SK-N-SH (cell line): ENCODE measurements around the gene PRDX5. TPM values are rescaled to one million over a fixed set of nuclear protein-coding genes. Genes with fewer than 3 reads are reported as not detected.

ENCODE experiments used
- CTCF ChIA-PET: fragments of 300-600, 350-600 bp; formaldehyde crosslinking; extraction: SDS; loops from one replicate; lab custom pipeline; 2021; lab: Yijun Ruan, JAX
- POLR2A ChIA-PET: fragments of 350-600 bp; sonication (Branson Sonifier 250); formaldehyde crosslinking; extraction: SDS; loops from one replicate; lab custom pipeline; 2020; ENCODE audit warnings: antibody characterized with exemption, inconsistent platforms; lab: Yijun Ruan, JAX
- DNase-seq: peaks from one replicate; pipeline ENCODE4 v3.0.0; 2012
- H2AFZ ChIP-seq: fragments of 200-600 bp; sonication (generic); 2 replicates; pipeline ENCODE4 v1.8.1; 2016; ENCODE audit warnings: antibody characterized with exemption, mild to moderate bottlenecking, low read depth
- H3F3A ChIP-seq: fragments of 200-600 bp; sonication (generic); replicated peaks from 2 replicates; pipeline ENCODE3; 2016; ENCODE audit warnings: antibody characterized with exemption, mild to moderate bottlenecking; ENCODE audit not compliant: insufficient read depth
- H3K27ac ChIP-seq, 2 experiments: fragments of 200-500 bp in 1 of 2; fragments of 200-600 bp in 1 of 2; sonication (Bioruptor generic) in 1 of 2; sonication (generic), shearing (Covaris generic) in 1 of 2; 2 replicates each; pipeline versions ENCODE4 v1.5.1 to v1.6.1; 2014 to 2016; ENCODE audit warnings: low read depth in 2 of 2, inconsistent platforms in 1 of 2, low read length in 1 of 2, mild to moderate bottlenecking in 1 of 2, mixed read lengths in 1 of 2
- H3K27me3 ChIP-seq: fragments of 200-600 bp; sonication (generic), shearing (Covaris generic); 2 replicates; pipeline ENCODE4 v1.6.1; 2016; ENCODE audit warnings: mixed run types; ENCODE audit not compliant: insufficient read depth
- H3K36me3 ChIP-seq, 2 experiments: fragments of 200-500 bp in 1 of 2; fragments of 200-600 bp in 1 of 2; sonication (Bioruptor generic) in 1 of 2; sonication (generic) in 1 of 2; replicated peaks in 1 of 2; 2 replicates each; pipeline versions ENCODE3 to v1.5.1; 2014 to 2016; ENCODE audit warnings: low read length in 1 of 2, mild to moderate bottlenecking in 1 of 2; ENCODE audit not compliant: insufficient read depth in 2 of 2, control insufficient read depth in 1 of 2
- H3K4me1 ChIP-seq, 2 experiments: fragments of 200-500 bp in 1 of 2; fragments of 200-600 bp in 1 of 2; sonication (Bioruptor generic) in 1 of 2; sonication (generic), shearing (Covaris generic) in 1 of 2; 2 replicates each; pipeline versions ENCODE4 v1.5.1 to v1.6.1; 2014 to 2016; ENCODE audit warnings: low read depth in 1 of 2, low read length in 1 of 2, mixed run types in 1 of 2; ENCODE audit not compliant: insufficient read depth in 2 of 2, control insufficient read depth in 1 of 2
- H3K4me2 ChIP-seq: fragments of 200-600 bp; sonication (generic), shearing (Covaris generic); 2 replicates; pipeline ENCODE4 v1.6.1; 2017; ENCODE audit warnings: mixed run types
- H3K4me3 ChIP-seq, 2 experiments: fragments of 200-500 bp in 1 of 2; fragments of 200-600 bp in 1 of 2; sonication (Bioruptor generic) in 1 of 2; sonication (generic), shearing (Covaris generic) in 1 of 2; 2 replicates each; pipeline versions ENCODE4 v1.5.1 to v1.8.1; 2014 to 2016; ENCODE audit warnings: low read depth in 2 of 2, inconsistent platforms in 1 of 2, low read length in 1 of 2, mild to moderate bottlenecking in 1 of 2, mixed read lengths in 1 of 2, moderate library complexity in 1 of 2
- H3K79me2 ChIP-seq: fragments of 200-600 bp; sonication (generic); 2 replicates; pipeline ENCODE4 v1.8.1; 2017; ENCODE audit warnings: mild to moderate bottlenecking; ENCODE audit not compliant: insufficient read depth
- H3K9ac ChIP-seq: fragments of 200-600 bp; sonication (generic); 2 replicates; pipeline ENCODE4 v1.6.1; 2017; ENCODE audit warnings: mixed run types
- H3K9me2 ChIP-seq: fragments of 200-600 bp; sonication (generic); 2 replicates; pipeline ENCODE4 v1.6.1; 2017; ENCODE audit warnings: mixed run types
- H3K9me3 ChIP-seq: fragments of 200-600 bp; sonication (generic); 2 replicates; pipeline ENCODE4 v1.6.1; 2017; ENCODE audit warnings: mixed run types, mild to moderate bottlenecking, moderate library complexity
- H4K20me1 ChIP-seq: fragments of 200-600 bp; sonication (generic); 2 replicates; pipeline ENCODE4 v1.6.1; 2017; ENCODE audit warnings: mild to moderate bottlenecking, mixed run types; ENCODE audit not compliant: insufficient read depth
- CHD2 ChIP-seq: fragments of 150-350 bp; IDR thresholded peaks from 2 replicates; pipeline ENCODE4 v1.6.1; 2018; ENCODE audit warnings: low read length; ENCODE audit not compliant: partially characterized antibody
- EZH2phosphoT487 ChIP-seq: fragments of 200-600 bp; sonication (generic); IDR thresholded peaks from 2 replicates; pipeline ENCODE4 v1.6.1; 2017; ENCODE audit warnings: low read depth, mixed run types, mild to moderate bottlenecking, antibody characterized with exemption, moderate library complexity, borderline replicate concordance
- FOSL2 ChIP-seq: IDR thresholded peaks from 2 replicates; pipeline ENCODE4 v1.4.0; 2012; ENCODE audit warnings: low read depth, mild to moderate bottlenecking, moderate library complexity, borderline replicate concordance
- FOXJ3 ChIP-seq: sonication (generic); formaldehyde crosslinking; IDR thresholded peaks from 2 replicates; pipeline ENCODE4 v1.5.1; 2020; ENCODE audit warnings: mild to moderate bottlenecking, missing genetic modification reagents
- FOXM1 ChIP-seq: IDR thresholded peaks from 2 replicates; pipeline ENCODE4 v1.4.0; 2012; ENCODE audit warnings: low read depth, mild to moderate bottlenecking
- GABPA ChIP-seq: IDR thresholded peaks from 2 replicates; pipeline ENCODE4 v1.4.0; 2012; ENCODE audit warnings: low read depth, mild to moderate bottlenecking
- IRF3 ChIP-seq: fragments of 150-350 bp; IDR thresholded peaks from 2 replicates; pipeline ENCODE4 v1.6.1; 2016; ENCODE audit warnings: mild to moderate bottlenecking, low read depth, low read length
- JUND ChIP-seq: IDR thresholded peaks from 2 replicates; pipeline ENCODE4 v1.4.0; 2012
- MAX ChIP-seq: IDR thresholded peaks from 2 replicates; pipeline ENCODE4 v1.4.0; 2012; ENCODE audit warnings: low read depth
- MEF2A ChIP-seq: IDR thresholded peaks from 2 replicates; pipeline ENCODE4 v1.4.0; 2012; ENCODE audit warnings: low read depth, borderline replicate concordance
- MXI1 ChIP-seq: IDR thresholded peaks from 2 replicates; pipeline ENCODE4 v1.6.1; 2012; ENCODE audit warnings: mild to moderate bottlenecking, low read depth, low read length, improper control_type of control experiment
- PBX3 ChIP-seq: IDR thresholded peaks from 2 replicates; pipeline ENCODE4; 2012
- POLR2AphosphoS5 ChIP-seq: IDR thresholded peaks from 2 replicates; pipeline ENCODE4 v1.6.1; 2012; ENCODE audit warnings: low read depth, low read length
- RAD21 ChIP-seq: IDR thresholded peaks from 2 replicates; pipeline ENCODE4 v1.6.1; 2012; ENCODE audit warnings: mild to moderate bottlenecking, low read length
- SIN3A ChIP-seq: IDR thresholded peaks from 2 replicates; pipeline ENCODE4 v1.6.1; 2012; ENCODE audit warnings: low read depth, mild to moderate bottlenecking, low read length, moderate library complexity, borderline replicate concordance
- SMC3 ChIP-seq: IDR thresholded peaks from 2 replicates; pipeline ENCODE4 v1.6.1; 2012; ENCODE audit warnings: low read depth, low read length, improper control_type of control experiment
- TAF1 ChIP-seq: IDR thresholded peaks from 2 replicates; pipeline ENCODE4 v1.6.1; 2012; ENCODE audit warnings: low read depth, mild to moderate bottlenecking, low read length, moderate library complexity, borderline replicate concordance
- TCF12 ChIP-seq: IDR thresholded peaks from 2 replicates; pipeline ENCODE4 v1.4.0; 2012
- TEAD4 ChIP-seq: IDR thresholded peaks from 2 replicates; pipeline ENCODE4 v1.4.0; 2012; ENCODE audit warnings: mild to moderate bottlenecking, borderline replicate concordance; ENCODE audit not compliant: insufficient read depth
- WGBS: methylation state at CpG from one replicate; pipeline ENCODE4 v1.1.6; 2017; ENCODE audit warnings: low lambda C conversion rate; 5-methylcytosine and 5-hydroxymethylcytosine counted together
- polyA plus RNA-seq, 3 experiments: library from polyadenylated mRNA; depleted of rRNA; stranded (reverse); fragments of >200 nt; gene quantifications; 2 replicates each; pipeline ENCODE4 v1.2.3, GENCODE V29; 2012
- TF ChIP-seq, protein P1 (sequence below): IDR thresholded peaks from 2 replicates; pipeline ENCODE4 v1.4.0; 2012; ENCODE audit warnings: low read depth, borderline replicate concordance

PRDX5 gene
- polyA plus RNA-seq, 1 of the 3 experiments (the other 2 are of a cell fraction): 1,000 TPM

GRCh38 chr11:64340671-64341335, 22.9 kb downstream of the PRDX5 start:
- no peak overlapping the region for H2AFZ ChIP-seq
- no peaks in the 10 kb centered on the region for H3K36me3 ChIP-seq
- ChIA-PET CTCF (interaction anchor here (0.6 to 5.7 kb wide), 4 partner anchors 14 to 108 kb away, joined by 3 to 42 read pairs (median 4); no protein-coding TSS in a partner anchor), POLR2A (no interaction called here)
- no peaks in the 10 kb centered on the region for H3K4me1 ChIP-seq
- H3K4me2 ChIP-seq: no peak overlapping the region
- WGBS: 82% methylated on average over 14 of the region's 33 CpGs
- H3K4me3 ChIP-seq: no peak overlapping the region
- H3K79me2 ChIP-seq: no peaks in the 10 kb centered on the region
- no peak overlapping the region for H3K9ac ChIP-seq
- H4K20me1 ChIP-seq: no peaks in the 10 kb centered on the region
- no peaks in the 10 kb centered on the region for H3K9me3 ChIP-seq
- no peaks in the 10 kb centered on the region for H3K9me2 ChIP-seq
- no peak overlapping the region for H3K27ac ChIP-seq
- TF ChIP-seq GABPA (no peak), FOXJ3 (CRISPR knock-in tag) (no peak), CHD2 (no peak), RAD21 (no peak), SMC3 (no peak), FOSL2 (no peak), MXI1 (no peak), JUND (no peak), EZH2phosphoT487 (no peak), POLR2AphosphoS5 (no peak), MEF2A (no peak), MAX (no peak), IRF3 (no peak), TCF12 (no peak), SIN3A (no peak), PBX3 (no peak), TEAD4 (no peak), FOXM1 (no peak), TAF1 (no peak)
- TF ChIP-seq, protein P1, sequence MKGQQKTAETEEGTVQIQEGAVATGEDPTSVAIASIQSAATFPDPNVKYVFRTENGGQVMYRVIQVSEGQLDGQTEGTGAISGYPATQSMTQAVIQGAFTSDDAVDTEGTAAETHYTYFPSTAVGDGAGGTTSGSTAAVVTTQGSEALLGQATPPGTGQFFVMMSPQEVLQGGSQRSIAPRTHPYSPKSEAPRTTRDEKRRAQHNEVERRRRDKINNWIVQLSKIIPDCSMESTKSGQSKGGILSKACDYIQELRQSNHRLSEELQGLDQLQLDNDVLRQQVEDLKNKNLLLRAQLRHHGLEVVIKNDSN: no peak
- H3F3A ChIP-seq: peaks cover 5% of the 10 kb centered on the region
- H3K27me3 ChIP-seq: no peaks in the 10 kb centered on the region
- DNase-seq: peak; percentile 81
